GM19372 (cell line): ENCODE measurements around the gene FYCO1.

Experiments used
- ATAC-seq: cut with Tn5 transposase; IDR thresholded peaks from one replicate; pipeline ENCODE4 v1.9.1; 2021; ENCODE audit warnings: mild to moderate bottlenecking, low read depth, moderate library complexity; ENCODE audit not compliant: unreplicated experiment

Gene FYCO1

DNA sequence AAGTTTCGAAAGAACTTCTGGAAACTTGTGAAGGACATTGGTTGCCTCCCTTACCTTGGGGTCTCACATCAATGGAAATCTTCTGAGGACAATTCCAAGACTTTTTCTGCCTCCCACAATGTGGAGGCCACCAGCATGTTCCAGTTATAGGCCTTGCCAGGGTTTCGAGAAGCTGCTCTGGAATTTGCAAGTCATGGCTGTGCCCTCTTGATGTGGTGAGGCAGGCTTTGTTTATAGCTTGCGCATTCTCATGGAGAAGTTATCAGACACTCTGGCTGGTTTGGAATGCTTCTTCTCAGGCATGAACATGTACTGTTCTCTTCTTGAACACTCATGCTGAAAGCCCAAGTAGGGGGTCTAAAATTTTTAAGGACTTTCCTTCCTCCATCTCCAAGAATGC is 48.3 kb downstream of the FYCO1 start:
- no peak for ATAC-seq

DNA sequence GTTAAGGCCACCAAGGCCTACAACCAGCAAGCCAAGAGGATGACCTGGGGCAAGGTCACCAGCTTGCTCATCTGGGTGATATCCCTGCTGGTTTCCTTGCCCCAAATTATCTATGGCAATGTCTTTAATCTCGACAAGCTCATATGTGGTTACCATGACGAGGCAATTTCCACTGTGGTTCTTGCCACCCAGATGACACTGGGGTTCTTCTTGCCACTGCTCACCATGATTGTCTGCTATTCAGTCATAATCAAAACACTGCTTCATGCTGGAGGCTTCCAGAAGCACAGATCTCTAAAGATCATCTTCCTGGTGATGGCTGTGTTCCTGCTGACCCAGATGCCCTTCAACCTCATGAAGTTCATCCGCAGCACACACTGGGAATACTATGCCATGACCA is 48.7 kb downstream of the FYCO1 start:
- ATAC-seq: no peak

DNA sequence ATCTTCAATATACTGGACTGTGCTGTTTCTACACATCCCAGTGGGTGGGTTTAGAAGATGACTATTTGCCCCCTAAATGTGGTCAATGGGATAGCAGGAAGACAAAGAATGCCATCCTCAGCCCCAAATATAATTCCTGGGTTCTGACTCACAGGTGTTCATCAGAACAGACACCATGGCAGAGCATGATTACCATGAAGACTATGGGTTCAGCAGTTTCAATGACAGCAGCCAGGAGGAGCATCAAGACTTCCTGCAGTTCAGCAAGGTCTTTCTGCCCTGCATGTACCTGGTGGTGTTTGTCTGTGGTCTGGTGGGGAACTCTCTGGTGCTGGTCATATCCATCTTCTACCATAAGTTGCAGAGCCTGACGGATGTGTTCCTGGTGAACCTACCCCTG is 49.3 kb downstream of the FYCO1 start:
- no peak for ATAC-seq

DNA sequence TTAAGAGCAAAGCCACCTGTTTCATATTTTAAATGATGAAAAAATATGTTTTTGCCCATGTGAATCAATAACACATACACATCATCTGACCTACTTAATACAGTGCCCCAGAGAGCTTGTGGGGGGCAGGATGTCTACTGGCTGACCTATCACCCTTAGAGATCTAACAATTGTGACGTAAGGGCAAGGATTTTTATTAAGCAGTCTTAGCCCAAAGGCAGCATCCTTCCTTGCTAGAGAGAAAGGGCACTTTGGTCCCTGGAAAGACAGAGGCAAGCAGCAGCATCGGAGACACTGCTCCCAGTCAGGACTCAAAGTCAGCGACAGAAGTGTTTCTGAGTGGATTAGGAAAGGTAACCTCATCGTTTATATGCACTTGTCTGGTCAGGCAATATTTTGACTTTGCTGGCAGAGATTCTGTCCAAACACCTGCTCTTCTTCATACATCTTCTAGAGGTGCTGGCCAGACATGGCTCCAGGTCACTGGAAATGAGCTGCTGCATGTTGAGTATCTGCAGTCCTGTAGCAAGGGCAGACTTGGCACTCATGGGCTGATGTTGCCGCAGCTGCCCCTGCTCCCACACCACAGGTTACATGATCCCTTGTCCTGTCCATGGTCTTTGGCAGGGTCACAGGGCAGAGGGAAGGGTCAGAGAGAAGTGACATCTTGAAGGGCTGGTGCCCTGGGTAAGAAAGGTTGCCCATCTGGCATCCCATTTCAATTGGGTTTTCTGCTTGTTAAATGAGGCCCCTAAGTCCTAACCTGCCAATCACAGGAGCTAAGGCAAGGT is 50.6 kb downstream of the FYCO1 start:
- no peak for ATAC-seq

DNA sequence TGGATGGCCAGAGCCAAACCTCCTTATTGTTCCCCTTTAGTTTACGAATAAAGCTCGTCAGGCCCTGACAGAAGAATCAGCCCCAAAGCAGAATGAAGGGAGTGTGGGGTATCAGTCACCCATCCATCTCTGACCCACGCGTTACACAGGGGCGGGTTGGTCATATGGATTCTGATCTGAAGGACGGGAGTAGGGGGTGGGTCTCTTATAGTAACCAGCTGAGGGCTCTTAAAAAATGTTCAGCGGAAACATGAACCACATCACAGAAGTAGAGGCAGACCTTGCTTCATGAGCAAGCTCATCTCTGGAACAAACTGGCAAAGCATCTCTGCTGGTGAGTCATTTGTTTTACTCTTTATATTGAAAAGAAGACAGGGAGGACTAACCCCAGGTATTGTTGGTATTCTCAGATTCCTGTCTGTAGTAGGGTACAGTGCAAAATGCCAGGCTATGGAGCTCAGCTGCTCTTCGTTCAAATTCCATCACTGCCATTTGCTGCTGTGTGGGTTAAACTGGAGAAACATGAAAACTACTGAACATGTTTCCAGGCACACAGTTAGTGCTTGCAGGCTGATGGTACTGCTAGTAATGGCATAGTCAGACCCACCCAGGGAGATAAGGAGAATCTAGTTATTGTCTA is 52.3 kb downstream of the FYCO1 start, which contains the start of gene CXCR6:
Gene CXCR6 (plus strand): TSS at position 258 of the 640 bp plus-strand sequence. CDS start 3,018 bp downstream, outside the sequence.
- ATAC-seq: no peak

DNA sequence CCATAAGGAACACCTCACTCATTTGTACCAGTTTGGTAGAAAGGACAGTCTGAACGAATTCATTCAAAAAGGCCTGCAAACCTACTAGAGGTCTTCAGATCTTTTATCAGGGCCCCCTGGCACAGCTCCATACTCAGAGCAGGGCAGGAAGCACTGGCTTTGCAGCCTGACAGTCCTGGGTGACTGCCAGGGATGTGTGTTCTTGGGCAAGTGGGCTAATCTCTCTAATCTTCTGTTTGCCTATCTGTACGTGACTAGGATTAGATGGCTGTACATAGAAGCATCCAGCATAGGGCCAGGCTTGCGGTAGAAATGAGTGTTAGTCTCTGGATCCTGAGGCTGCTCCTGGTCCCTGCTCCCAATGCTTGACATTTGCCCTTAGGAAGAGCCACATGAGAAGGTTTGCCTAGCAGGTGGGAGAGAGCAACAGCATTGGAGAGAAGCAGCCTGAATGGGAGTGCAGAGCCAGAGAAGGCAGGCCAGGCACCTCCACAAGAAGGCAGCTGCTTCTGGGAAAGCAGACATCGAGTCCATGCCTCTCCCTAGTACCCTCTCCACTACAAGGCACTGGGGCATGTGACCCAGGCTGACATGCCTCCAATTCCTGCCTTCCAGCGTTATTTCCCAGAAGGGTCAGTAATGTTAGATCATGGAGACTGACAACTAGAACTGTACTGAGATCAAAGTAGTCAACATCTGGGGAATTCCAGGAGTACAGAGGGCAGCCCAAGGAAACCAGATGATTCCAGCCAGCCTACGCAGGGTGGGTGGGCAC is 53.4 kb downstream of the FYCO1 start:
- ATAC-seq: no peak

DNA sequence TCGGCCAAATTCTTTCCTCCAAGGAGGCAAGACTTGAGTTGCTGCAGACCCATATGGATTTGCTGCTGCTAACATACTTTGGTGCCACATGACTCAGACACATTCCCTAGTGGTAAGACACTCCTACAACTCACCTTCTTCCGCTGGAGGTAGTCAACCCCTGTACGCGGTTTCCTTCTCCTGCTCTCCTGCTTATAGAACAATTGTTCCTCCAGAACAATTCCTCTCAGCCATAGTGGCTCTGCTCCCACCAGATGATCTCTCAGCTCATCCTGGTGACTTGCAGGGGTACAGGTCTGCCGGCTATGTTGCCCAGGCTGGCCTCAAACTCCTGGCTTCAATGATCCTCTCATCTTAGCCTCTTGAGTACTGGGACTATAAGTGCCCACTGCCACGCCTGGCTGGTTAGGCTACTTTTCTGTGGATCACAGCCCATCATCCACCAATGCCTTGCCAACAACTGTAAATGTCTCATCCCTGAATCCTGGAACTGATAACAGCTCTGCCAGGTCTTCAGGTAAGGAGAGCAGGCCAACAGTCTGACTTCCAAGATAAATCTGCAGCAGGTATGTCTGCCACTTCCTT is 54.8 kb downstream of the FYCO1 start:
- no peak for ATAC-seq

DNA sequence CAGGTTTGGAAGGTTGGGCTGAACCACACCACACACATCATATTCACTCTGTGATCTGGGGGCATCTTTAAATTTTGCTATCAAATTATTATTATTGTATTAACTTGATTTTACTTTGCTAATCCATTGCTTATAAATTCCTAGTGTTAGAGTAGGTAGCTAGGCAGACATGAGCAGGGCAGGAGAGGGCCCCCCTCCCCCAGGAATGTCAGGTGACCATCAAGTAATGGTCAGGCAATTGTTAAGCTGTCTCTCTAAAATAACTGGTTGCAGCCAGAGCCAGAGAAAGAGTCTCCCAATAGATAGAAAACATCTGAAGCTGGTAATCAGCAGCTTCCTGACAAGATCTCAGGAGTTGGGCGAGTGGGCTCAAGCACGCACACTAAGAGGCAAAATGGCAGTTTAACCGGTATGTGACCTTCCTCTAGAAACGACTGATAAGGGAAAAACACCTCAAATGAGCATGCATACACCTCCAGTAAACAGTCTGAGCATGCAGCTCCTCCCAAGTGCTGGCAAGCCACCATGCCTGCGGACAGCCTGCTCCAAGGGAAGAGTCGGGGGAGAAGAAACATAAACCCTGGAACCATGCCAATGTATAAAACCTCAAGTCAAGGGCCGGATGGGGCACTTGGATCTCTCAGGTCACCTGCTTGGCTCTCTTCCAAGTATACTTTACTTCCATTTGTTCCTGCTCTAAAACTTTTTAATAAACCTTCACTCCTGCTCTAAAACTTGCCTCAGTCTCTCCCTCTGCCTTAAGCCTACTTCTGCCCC is 55.4 kb downstream of the FYCO1 start:
- ATAC-seq: no peak

DNA sequence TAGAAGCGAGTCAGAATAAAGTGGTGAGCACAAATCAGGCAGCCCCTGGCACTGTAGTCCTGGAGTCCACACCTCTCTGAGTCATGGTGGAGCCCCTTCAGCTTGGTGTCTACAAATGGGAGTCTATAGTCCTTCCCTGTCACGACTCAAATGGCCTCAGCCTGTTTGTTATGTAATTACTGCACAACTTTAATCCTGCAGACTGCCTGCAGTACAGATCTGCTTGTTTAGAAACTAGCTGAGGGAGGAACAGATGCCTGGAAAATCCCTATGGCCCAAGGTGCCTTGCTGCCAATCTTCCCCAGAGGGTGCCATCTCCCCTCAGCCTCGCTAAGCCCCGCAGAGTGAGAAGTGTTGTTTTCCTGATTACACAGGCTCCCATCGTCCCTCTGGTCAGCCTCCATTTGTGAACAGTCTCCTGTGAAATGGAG is 56.3 kb downstream of the FYCO1 start:
- no peak for ATAC-seq

DNA sequence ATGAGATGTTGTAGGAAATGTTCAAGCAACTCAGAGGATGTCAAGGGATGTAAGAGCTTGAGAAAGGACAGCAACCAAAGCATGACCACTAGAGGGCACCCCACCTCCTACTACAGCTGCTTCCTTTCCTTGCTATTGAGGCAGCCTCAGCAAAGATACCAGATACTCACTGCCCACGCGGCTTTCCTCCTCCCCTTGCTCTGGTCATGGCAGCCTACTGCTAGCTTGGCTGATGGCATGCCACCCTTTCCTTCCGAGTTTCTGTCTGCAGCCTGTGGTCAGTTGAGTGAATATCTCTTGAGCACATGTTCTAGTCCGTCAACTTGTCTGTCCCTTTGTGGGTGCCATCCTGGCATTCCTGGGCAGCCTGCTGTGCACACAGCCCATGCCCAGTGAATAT is 56.8 kb downstream of the FYCO1 start:
- ATAC-seq: no peak

DNA sequence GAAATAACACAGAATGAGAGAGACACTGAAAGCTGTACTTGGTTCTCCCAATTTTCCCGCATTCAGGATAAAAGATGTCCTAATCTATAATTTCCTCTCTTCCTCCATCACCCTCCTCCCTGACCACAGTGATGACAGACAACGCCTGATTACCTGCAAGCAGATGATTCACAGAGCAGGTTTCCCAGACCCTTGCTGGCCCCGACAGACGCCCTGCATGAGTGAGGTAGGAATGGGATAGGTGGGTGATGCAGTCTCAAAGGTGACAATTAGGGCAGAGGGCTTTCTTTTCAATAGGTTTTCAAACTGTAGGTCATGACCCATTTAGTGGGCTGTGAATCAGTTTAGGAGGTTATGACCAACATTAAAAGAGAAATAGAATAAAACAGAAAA is 57.6 kb downstream of the FYCO1 start:
- no peak for ATAC-seq

DNA sequence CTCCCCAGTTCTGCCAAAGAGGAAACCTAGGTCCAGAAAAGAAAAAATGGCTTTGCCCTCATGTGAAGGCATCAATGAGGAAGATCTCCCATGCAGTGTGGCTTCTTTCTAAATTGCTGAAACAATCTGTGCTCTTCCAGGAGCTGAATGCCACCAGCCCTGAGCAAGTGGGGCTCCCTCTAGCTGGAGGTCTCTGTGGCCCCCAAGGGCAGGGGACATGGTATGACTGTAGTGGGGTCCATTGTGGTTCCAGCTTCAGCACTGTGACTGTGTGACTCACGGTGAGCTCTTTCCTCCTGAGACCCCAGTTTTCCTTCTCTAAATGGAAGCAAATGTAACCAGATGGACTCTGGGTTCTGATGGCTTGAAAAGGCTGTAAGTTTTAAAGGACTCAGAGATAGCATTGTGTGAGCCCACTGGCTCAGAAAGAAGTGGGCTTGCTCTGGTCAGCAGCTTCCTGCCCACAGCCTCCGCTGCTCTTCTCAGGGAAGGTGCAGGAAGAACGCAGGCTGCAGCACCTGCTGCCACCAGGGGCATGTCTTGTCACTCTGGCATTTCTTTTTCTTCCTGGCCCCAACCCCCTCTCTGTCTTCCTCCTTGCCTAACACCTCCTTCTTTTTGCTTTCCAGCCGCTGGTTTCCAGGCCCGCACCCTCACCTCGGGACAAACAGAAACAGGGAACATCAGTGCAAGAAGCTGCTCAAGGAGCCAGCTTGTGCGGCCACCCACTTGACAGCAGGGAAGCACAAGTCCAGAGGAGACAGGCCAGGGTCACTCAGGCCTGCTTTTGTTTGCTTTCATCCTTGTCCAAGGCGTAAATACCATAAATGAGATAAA is 58.2 kb downstream of the FYCO1 start:
- no peak for ATAC-seq

DNA sequence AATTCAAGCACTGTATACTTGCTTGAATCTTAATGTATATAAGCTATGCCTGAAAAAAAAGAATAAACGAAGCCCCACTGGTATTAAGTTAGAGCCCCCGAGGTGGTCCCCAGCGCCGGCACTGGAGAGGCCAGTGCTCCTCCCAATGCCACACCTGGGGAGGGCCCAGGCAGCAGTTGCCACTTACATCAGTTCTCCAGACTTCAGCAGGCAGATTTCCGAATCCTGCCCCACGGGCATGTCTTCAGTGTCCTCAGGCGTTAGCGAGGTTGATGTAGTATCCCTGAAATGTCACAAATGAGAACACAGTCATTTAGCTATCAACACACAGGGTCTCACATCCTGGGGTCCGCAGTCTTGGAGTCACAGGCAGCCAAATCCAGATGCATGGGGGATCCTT is 59.4 kb downstream of the FYCO1 start:
- ATAC-seq: no peak

DNA sequence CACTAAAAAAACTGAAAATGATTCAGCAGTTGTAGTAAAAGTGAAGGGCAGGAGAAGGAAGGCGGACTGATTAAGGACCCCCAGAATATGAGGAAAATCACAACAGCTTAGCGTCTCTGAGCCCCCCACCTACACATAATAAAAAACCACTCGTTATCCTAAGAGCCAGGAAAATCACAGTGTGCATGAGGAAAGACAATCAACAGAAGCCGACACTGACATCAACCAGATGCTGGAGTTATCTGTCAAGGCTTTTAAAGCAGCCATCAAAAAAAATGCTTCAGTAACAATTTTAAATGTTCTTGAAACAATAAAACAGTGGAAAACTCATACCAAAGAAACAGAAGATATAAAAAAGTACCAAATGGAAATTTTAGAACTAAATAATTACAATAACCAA is 62.0 kb downstream of the FYCO1 start:
- ATAC-seq: no peak

DNA sequence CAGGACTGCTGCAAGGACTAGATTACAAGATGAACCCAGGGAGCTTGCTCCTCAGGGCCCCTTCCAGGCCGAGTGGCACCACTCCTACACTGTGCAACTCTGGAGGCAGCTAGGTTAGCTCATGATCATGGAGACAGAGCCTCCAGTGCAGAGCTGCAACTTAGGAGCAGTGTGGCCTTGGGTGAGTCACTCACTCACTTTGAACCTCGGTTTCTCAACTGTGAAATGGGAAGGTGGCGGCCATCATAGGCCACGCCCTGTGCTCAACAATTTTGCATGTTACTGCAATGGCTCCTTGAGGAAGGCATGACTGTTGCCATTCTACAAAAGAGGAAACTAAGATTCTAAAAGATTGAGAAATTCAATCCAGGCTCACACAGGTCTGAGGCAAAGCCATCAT is 63.5 kb downstream of the FYCO1 start:
- ATAC-seq: no peak

DNA sequence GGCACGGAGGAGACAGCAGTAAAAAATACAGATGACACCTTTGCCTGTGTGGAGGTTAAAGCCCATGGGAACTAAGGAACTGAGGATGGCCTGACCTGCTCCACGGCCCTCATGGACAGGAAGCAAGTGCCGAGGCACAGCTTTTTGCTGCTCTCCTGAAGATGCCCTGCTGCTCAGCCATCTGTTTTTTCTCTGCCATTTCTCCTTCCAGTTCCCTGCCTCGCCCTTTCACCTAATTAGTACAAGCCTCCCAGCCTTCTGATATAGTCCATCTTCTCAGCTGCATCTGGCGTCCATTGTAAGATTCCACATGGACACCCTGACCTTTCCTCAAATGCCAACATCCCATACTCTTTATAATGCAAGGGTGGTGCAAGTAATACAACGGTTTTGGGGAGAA is 64.1 kb downstream of the FYCO1 start:
- ATAC-seq: no peak

DNA sequence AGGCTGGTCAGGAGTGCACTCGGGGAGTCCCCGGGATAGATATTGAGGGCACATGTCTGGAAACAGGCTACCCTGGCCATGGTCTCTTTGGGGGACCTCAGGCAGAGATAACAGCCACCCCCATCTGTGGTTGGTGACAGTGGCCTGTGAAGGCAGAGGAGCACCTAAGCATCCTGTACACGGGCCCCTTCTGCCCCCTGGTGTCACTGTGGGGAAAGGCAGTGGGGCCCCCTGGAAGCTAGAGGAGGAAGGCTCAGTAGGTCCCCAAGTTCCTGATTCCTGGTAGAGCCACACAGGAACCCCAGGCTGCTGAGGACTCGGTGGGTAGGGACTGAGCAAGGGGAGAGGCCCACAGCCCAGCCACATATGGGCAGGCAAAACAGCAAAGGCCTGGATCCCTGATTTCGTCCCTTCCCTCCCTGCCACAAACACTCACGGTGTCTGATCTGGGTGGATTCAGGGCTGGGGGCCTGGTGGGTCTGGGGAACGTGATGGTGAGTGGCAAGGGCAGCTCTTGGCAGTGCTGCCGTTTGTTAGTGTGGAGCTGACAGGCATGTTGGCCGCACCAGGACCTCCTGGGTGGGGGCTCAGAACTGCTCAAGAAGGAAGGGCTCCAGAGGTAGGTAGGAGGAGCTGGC is 66.5 kb downstream of the FYCO1 start:
- no peak for ATAC-seq

DNA sequence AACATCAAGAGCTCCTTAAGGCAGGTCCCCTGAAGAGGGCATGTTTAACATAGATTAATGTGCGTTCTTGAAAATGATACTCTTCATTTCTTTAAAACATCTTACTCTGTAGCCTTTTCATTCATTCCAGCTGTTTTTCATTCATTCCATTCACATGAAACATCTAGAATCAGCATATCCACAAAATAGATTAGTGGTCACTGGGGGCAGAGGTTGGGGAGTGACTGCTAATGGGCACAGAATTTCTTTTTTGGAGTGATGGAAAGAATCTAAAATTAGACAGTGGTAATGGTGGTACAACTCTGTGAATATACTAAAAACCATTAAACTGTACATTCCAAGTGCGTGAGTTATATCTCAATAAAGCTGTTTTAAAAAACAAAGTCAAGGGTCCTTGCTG is 67.7 kb downstream of the FYCO1 start:
- ATAC-seq: no peak

DNA sequence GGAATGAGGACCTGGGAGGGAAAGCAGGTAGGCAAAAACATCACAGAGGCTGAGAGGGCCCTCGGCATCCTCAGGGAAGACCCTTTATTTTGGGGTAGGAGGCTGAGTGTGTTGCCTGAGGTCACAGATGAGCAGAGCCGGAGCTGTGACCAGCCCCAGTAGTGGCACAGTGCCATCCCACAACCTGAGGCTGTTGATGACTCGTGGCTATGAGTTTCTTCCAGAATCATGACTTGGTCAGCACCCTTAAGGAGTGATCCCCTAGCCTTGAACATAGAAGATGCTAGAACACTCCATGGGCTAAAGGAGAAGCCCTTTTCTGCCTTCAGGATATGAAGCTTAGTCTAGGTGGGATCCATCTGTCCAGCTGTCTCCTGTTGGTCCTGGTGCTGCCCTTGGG is 71.9 kb downstream of the FYCO1 start:
- ATAC-seq: no peak
